Right lobe of liver (tissue), 4 donors: ENCODE measurements around the gene VAT1.

Experiments
- CTCF ChIP-seq, 4 donors: fragments of 200-600 bp in 3 of 4; fragments of 450-650 bp in 1 of 4; IDR thresholded peaks; one replicate each; pipeline versions ENCODE4 v1.5.1 to v1.8.0; 2016 to 2022; ENCODE audit warnings: antibody characterized with exemption in 4 of 4, mild to moderate bottlenecking in 2 of 4
- POLR2A ChIP-seq: fragments of 450-650 bp; IDR thresholded peaks from one replicate; pipeline ENCODE4 v1.6.1; 2017; ENCODE audit warnings: antibody characterized with exemption, mild to moderate bottlenecking
- donor health status: DM: no; HTN: no; CAD: no.
- donor health status: DM: no; HTN: no; CAD: no.
- donor health status: DM: no; HTN: yes; CAD: no.

- no peak for TF ChIP-seq CTCF (IDR thresholded peaks at IDR 0.05)
- TF ChIP-seq POLR2A: no peak
Measured at GRCh38 chr17:43027091-43028032, 5.2 kb upstream of the VAT1 start.
